Neural crest cell (in vitro differentiated cells): ENCODE data around the gene KXD1. TPM values are rescaled to one million over a fixed set of nuclear protein-coding genes. Genes with fewer than 3 reads are reported as not detected.
A peak's percentile ranks its signal among the peaks of the same experiment; 100 is the strongest.

Experiments
- DNase-seq: peaks from one replicate; pipeline ENCODE4 v3.0.0; 2021; ENCODE audit warnings: low read depth, mixed read lengths, low spot score
- H3K27ac Mint-ChIP-seq: one replicate; pipeline ENCODE4 v1.8.0; 2021; ENCODE audit warnings: mild to moderate bottlenecking, mixed read lengths; ENCODE audit not compliant: unreplicated experiment
- H3K27me3 Mint-ChIP-seq: 2 replicates; pipeline ENCODE4 v1.8.0; 2021; ENCODE audit warnings: low read depth, mild to moderate bottlenecking, mixed read lengths
- H3K36me3 Mint-ChIP-seq: 2 replicates; pipeline ENCODE4 v1.8.0; 2021; ENCODE audit warnings: low read depth, mild to moderate bottlenecking, mixed read lengths
- H3K4me1 Mint-ChIP-seq: 2 replicates; pipeline ENCODE4 v1.8.0; 2021; ENCODE audit warnings: mixed read lengths
- H3K4me3 Mint-ChIP-seq: one replicate; pipeline ENCODE4 v1.8.0; 2021; ENCODE audit warnings: mild to moderate bottlenecking, mixed read lengths
- H3K9me3 Mint-ChIP-seq: 2 replicates; pipeline ENCODE4 v1.8.0; 2021; ENCODE audit warnings: mixed read lengths
- CTCF ChIP-seq: fragments of 200-600 bp; sonication (generic); conservative IDR thresholded peaks from 2 replicates; pipeline ENCODE4 v1.5.0; 2021; ENCODE audit warnings: antibody characterized with exemption, mild to moderate bottlenecking
- total RNA-seq: library from RNA; stranded (reverse); gene quantifications from 2 replicates; pipeline ENCODE4 v1.2.1, GENCODE V29; 2021

The KXD1 gene
- total RNA-seq, 1 donor from 2014 or later, result 88.5 TPM

GRCh38 chr19:18574691-18575291 is 17.1 kb downstream of the KXD1 start:
- peaks cover 5% of the 10 kb centered on the region for H3K36me3 Mint-ChIP-seq
- TF ChIP-seq CTCF, result no peak
- peak overlapping the region; percentile 64 for H3K4me3 Mint-ChIP-seq
- no peaks in the 10 kb centered on the region for H3K27me3 Mint-ChIP-seq
- H3K27ac Mint-ChIP-seq, result no peak overlapping the region
- no peaks in the 10 kb centered on the region for H3K9me3 Mint-ChIP-seq
- DNase-seq, result no peak
- H3K4me1 Mint-ChIP-seq, result peaks cover 25% of the 10 kb centered on the region

DNA sequence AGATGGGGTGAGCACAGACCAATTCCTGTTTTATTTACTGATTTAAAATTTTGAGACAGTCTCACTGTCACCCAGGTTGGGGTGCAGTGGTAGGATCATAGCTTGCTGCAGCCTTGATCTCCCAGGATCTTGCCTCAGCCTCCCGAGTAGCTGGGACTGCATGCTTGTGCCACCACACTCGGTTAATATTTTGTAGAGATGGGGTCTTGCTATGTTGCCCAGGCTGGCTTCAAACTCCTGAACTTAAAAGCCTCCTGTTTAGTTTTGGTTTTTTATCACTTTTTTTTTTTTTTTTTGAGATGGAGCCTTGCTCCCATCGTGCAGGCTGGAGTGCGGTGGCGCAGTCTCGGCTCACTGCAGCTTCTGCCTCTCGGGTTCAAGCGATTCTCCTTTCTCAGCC is 18.7 kb downstream of the KXD1 start:
- H3K4me1 Mint-ChIP-seq, result peaks cover 22% of the 10 kb centered on the region
- DNase-seq, result no peak
- H3K9me3 Mint-ChIP-seq, result no peaks in the 10 kb centered on the region
- H3K27me3 Mint-ChIP-seq, result peaks cover 3% of the 10 kb centered on the region
- H3K27ac Mint-ChIP-seq, result no peak overlapping the region
- peaks cover 5% of the 10 kb centered on the region for H3K36me3 Mint-ChIP-seq
- no peak for TF ChIP-seq CTCF
- H3K4me3 Mint-ChIP-seq, result no peak overlapping the region

GRCh38 chr19:18577365-18577914 is 19.8 kb downstream of the KXD1 start:
- H3K27ac Mint-ChIP-seq, result peak overlapping the region; percentile 75
- H3K36me3 Mint-ChIP-seq, result peaks cover 5% of the 10 kb centered on the region

GRCh38 chr19:18580311-18580710 is 22.6 kb downstream of the KXD1 start:
- peaks cover 13% of the 10 kb centered on the region for H3K27me3 Mint-ChIP-seq
- no peak for TF ChIP-seq CTCF
- no peak for DNase-seq
- no peak overlapping the region for H3K4me3 Mint-ChIP-seq
- no peaks in the 10 kb centered on the region for H3K4me1 Mint-ChIP-seq
- no peak overlapping the region for H3K27ac Mint-ChIP-seq
- peaks cover under 1% of the 10 kb centered on the region for H3K36me3 Mint-ChIP-seq
- H3K9me3 Mint-ChIP-seq, result no peaks in the 10 kb centered on the region

More at GRCh38 chr19:18577365-18577914, 19.8 kb downstream of the KXD1 start:
- Mint-ChIP-seq H3K9me3 (no peaks in the 10 kb centered on the region), H3K27me3 (peaks cover 3% of the 10 kb centered on the region), H3K4me3 (peak overlapping the region; percentile 55), H3K4me1 (peaks cover 14% of the 10 kb centered on the region)
- DNase-seq, result no peak
- TF ChIP-seq CTCF, result no peak

DNA sequence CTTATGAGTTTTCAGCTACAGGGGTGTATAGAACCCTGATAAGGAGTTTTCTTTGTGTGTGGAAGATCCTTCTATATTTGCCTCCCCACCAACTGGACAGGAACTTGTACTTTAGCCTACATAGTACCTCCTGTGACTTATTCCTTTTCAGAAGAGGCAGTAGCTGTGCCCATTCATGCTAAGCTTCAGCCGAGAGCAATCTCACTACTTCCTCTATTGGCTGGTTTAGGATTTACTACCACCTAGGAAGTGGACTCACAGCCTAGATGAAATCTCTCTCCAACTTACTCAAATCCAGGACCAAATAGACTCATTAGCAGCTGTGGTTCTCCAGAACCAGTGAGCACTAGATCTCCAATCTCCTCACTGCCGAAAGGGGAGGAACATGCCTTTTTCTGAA is 28.6 kb downstream of the KXD1 start:
- no peaks in the 10 kb centered on the region for H3K36me3 Mint-ChIP-seq
- DNase-seq, result no peak
- H3K27me3 Mint-ChIP-seq, result peaks cover 22% of the 10 kb centered on the region

More for the DNA sequence above, 28.6 kb downstream of the KXD1 start:
- Mint-ChIP-seq H3K9me3 (no peaks in the 10 kb centered on the region), H3K27ac (no peak overlapping the region), H3K4me1 (peaks cover 26% of the 10 kb centered on the region), H3K4me3 (peak overlapping the region; percentile 82)
- no peak for TF ChIP-seq CTCF
